ENCODE results near the gene SEMA7A.

GRCh38 chr15:74421302-74422245 is 12.2 kb downstream of the SEMA7A start:
- TF ChIP-seq, protein P1, sequence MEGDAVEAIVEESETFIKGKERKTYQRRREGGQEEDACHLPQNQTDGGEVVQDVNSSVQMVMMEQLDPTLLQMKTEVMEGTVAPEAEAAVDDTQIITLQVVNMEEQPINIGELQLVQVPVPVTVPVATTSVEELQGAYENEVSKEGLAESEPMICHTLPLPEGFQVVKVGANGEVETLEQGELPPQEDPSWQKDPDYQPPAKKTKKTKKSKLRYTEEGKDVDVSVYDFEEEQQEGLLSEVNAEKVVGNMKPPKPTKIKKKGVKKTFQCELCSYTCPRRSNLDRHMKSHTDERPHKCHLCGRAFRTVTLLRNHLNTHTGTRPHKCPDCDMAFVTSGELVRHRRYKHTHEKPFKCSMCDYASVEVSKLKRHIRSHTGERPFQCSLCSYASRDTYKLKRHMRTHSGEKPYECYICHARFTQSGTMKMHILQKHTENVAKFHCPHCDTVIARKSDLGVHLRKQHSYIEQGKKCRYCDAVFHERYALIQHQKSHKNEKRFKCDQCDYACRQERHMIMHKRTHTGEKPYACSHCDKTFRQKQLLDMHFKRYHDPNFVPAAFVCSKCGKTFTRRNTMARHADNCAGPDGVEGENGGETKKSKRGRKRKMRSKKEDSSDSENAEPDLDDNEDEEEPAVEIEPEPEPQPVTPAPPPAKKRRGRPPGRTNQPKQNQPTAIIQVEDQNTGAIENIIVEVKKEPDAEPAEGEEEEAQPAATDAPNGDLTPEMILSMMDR (IDR thresholded peaks at IDR 0.05): no peak
- TF ChIP-seq POLR2A (IDR thresholded peaks at IDR 0.05): no peak

All from uterus (tissue), 2 donors.